GM18870 (cell line): ENCODE results near the gene USP48.
A peak's percentile ranks its signal among the peaks of the same experiment; 100 is the strongest.
"Not testable (repeated sequence)": the region's sequence is repeated elsewhere in the genome, so short reads cannot be mapped to it uniquely, and the experiment has no call there.

ENCODE experiments used
- ATAC-seq: cut with Tn5 transposase; IDR thresholded peaks from one replicate; pipeline ENCODE4 v1.9.1; 2021; ENCODE audit warnings: moderate library complexity; ENCODE audit not compliant: unreplicated experiment

USP48 gene

GRCh38 chr1:21774835-21775549, 8.0 kb downstream of the USP48 start:
- ATAC-seq = no peak

GRCh38 chr1:21773585-21773984, 9.4 kb downstream of the USP48 start:
- no peak for ATAC-seq

GRCh38 chr1:21771672-21772071, 11.3 kb downstream of the USP48 start:
- ATAC-seq = not testable (repeated sequence)

- ATAC-seq = not testable (repeated sequence)
Measured at GRCh38 chr1:21770602-21771001, 12.3 kb downstream of the USP48 start.

- no peak for ATAC-seq
Measured at GRCh38 chr1:21770201-21770600, 12.7 kb downstream of the USP48 start.

GRCh38 chr1:21767106-21767505, 15.8 kb downstream of the USP48 start:
- ATAC-seq = not testable (repeated sequence)

GRCh38 chr1:21766210-21766609, 16.7 kb downstream of the USP48 start:
- ATAC-seq = no peak

GRCh38 chr1:21764615-21765423, 18.1 kb downstream of the USP48 start:
- ATAC-seq = no peak

GRCh38 chr1:21763694-21764419, 19.1 kb downstream of the USP48 start:
- no peak for ATAC-seq

GRCh38 chr1:21763236-21763635, 19.7 kb downstream of the USP48 start:
- ATAC-seq = no peak

- ATAC-seq = peak; percentile 43
Measured at GRCh38 chr1:21762022-21762404, 20.9 kb downstream of the USP48 start.

- no peak for ATAC-seq
Measured at GRCh38 chr1:21761052-21761451, 21.9 kb downstream of the USP48 start.

- ATAC-seq = no peak
Measured at GRCh38 chr1:21759818-21760217, 23.1 kb downstream of the USP48 start.

- ATAC-seq = no peak
Measured at GRCh38 chr1:21759182-21759581, 23.8 kb downstream of the USP48 start.

GRCh38 chr1:21758614-21759013, 24.3 kb downstream of the USP48 start:
- ATAC-seq = no peak

GRCh38 chr1:21756393-21757089, 26.4 kb downstream of the USP48 start:
- no peak for ATAC-seq

- no peak for ATAC-seq
Measured at GRCh38 chr1:21755067-21755466, 27.9 kb downstream of the USP48 start.

- no peak for ATAC-seq
Measured at GRCh38 chr1:21754583-21754982, 28.4 kb downstream of the USP48 start.

GRCh38 chr1:21752186-21752585, 30.8 kb downstream of the USP48 start:
- no peak for ATAC-seq

GRCh38 chr1:21751281-21751680, 31.7 kb downstream of the USP48 start:
- no peak for ATAC-seq

GRCh38 chr1:21750841-21751240, 32.1 kb downstream of the USP48 start:
- ATAC-seq = no peak
